Muscle of arm (tissue), 12 donors: ENCODE data around the gene CSNK1G2. TPM values are rescaled to one million over a fixed set of nuclear protein-coding genes. Genes with fewer than 3 reads are reported as not detected.
"Not testable (repeated sequence)": the region's sequence is repeated elsewhere in the genome, so short reads cannot be mapped to it uniquely, and the experiment has no call there.

ENCODE experiments used
- DNase-seq: peaks from one replicate; pipeline ENCODE4 v3.0.0-alpha.2; 2013
- polyA plus RNA-seq, 12 donors: library from polyadenylated mRNA; unstranded; fragments of 120-200 nt; gene quantifications; one replicate each; pipeline ENCODE4 v1.2.1, GENCODE V29; 2013; ENCODE audit not compliant: insufficient read length in 12 of 12

Gene CSNK1G2
- polyA plus RNA-seq, 12 donors: 25.3 to 114 (median 36.0) TPM; not detected in 1

DNA sequence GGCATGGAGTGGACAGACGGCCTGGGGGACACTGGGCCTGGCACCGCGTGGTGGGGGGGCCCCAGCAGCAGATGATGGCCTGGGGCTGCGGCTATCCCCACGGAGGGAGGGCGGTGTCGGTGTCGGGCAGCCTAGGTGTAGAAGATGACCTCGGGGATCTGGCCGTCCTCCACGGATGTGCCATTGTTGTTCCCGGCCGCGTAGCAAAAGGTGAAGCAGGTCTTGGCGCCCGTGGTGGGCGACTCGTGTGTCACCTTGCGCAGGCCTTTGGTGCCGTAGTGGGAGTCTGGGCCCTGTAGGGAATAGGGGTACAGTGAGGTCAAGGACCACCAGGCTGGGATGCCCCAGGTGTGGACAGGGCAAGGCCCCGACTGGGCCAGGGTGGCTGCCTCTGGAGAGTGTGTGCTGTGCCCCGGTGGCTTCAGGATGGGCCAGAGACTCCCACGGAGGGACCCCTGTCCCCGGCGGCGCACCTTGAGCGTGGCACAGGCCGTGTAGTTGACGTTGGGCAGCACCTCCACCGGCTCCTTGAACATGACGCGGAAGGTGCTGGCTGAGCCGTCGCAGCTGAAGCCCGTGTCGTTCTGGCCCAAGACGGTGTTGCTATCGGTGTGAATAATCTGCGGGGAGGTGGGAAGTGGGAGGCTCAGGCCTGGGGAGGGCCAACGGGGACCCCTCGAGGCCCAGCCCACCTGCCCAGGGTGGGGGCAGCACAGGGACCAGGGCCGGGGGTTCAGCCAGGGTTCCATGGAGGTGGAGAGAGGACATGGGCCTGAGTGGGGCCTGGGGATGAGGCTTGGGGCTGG is 45.6 kb downstream of the CSNK1G2 start:
- no peak for DNase-seq

DNA sequence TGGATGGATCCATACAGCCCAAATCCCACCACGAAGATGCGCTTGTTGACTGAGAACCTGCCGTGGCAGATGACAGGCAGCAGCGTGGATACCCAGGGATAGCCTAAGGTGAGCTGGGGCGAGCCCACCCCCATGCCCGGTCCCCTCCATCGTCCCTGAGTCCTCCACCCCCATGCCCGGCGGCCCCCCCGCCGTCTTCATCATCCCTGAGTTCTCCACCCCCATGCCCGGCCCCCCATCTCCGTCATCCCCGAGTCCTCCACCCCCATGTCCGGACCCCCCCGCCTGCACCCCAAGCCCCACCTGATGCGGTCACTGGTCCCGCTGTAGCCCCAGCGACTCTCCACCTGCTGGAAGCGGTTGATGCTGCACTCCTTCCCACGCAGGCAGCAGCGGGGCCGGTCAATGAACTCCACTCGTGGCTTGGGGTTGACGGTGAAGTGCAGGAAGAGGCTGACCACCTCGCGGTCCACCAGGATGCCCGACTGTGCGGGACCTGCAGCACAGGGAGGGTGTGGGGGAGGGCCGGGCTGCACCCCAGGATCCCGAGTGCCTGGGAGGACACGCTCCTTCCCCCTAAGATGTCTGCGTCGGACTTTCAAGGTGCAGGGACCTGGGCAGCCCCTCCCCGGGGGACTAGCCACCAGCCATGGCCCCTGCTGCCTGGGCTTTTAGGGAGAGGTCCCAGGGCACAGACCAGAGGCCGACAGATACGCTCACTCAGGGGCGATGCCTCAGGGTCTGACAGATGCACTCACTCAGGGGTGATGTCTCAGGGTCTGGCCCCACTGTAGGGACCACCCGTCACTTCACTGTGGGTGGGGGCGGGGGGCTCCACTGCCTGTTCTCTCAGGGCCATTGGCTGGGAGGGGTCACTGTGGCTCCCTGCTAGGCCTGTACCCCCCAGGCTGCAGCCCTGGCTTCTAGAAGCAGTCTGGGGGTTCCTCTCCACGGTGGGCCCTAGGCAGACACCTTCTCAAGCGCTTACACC is 46.5 kb downstream of the CSNK1G2 start:
- no peak for DNase-seq

DNA sequence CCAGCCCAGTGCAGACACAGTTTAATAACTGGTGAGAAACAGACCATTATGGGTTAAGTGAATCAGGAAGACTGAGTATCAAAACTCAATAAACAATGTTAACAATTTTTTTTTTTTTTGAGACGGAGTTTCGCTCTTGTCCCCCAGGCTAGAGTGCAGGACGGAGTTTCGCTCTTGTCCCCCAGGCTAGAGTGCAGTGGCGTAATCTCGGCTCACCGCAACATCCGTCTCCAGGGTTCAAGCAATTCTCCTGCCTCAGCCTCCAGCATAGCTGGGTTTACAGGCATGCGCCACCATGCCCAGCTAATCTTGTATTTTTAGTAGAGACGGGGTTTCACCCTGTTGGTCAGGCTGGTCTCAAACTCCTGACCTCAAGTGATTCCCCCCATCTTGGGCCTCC is 47.5 kb downstream of the CSNK1G2 start:
- DNase-seq: not testable (repeated sequence)

DNA sequence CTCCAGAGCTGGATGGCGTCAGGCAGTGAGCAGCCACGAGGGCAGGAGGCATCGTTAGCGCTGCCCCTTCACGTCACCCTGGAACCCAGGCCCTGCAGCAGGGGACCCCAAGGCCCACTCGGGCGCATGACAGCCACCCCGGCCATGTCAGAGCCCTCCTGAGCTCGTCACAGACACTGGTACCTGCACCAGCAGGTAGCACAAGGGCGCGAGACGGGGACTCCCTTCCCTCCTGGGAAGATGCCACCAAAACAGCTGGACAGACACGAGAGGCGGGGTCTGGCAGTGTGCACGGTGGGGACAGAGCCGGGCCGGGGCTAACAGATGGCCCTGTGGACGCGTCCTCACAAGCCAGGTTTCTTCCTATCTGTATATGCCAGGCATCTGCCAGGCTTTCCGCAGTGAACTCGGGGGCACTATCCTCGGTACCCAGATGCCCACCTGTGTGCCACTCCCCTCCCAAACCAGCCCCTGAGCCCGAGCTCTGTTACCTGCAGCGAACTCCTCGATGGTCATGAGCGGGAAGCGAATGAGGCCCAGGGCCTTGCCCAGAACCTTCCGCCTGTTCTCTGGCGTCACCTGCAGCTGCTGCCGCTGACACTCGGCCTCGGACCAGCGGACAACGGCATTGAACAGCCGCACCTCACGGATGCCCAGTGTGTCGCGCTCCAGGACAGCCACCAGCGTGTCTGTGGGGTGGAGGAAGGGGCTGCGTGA is 48.7 kb downstream of the CSNK1G2 start:
- no peak for DNase-seq

DNA sequence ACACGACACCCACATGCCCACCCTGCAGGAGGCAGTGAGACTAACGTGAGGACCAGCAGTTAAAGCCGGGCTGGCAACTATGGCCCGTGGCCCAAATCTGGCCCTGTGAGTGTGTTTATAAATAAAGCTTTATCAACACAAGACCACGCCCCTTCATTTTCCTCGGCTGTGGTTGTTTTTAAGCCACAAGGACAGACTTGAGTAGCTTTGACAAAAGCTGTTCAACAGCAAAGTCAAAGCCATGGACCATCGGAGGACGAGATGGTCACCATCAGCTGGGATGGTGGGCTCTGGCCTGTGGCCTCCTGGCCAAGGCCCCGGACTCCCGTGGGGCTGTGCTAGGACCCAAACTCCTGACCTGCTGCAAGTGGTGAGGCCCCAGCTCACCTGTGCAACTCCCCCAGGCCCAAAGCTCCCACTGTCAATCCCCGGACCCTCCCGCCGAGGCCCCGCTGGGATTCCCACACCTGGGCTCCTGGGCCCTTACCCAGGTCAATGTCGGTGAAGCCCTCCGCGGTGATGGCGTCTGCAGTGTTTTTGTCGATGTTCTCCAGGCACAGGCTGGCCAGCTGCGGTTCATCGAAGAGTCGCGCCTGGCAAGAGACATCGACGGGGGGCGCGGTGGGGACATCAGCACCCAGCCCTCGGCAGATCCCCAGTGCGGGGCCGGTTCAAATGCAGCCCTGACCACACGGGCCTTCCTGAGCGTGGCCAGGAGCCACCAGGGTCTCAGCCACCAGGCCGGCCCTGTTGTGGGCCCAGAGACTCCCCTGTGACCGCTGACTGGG is 49.5 kb downstream of the CSNK1G2 start:
- DNase-seq: no peak

DNA sequence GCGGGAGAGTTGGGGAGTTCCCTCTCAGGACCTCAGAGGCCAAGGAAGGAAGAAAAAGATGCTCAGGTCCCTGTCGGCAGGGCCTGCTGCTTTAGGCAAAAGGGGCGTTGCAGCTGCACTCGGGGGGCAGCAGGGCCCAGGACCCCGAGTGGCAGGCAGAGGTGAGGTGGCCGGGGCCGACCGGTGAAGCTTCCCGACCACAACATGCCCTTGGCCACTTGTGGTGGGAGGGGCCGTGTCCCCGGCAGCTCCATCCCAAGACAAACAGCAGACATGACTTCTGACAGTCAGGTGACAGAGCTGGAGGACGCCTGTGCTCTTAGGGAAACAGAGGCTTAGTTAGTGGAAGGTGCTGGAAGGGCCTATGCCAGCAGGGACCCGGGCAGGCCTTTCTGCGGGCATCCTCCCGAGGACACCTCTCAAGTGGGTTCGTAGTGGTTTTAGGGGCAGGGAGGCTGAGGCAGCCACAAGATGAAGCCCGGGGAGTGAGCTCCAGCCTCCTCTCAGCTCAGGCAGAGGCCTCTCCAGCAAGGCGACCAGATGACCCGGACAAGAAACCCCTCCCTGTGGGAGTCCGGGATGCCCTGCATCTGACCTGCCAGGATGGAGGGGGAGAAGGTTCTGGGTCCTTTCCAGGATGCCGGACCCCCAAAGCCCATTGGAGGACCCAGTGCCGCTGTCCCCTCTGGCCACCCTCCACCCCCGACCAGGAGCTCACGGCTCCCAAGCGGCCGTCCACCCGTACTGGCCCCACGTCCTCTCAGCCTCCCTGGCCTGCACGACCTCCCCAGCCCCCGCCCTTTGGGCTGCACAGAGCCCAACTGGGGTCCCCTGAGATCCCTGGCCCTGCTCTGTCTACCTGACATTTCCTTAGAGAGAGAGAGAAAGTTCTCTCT is 50.3 kb downstream of the CSNK1G2 start:
- no peak for DNase-seq

DNA sequence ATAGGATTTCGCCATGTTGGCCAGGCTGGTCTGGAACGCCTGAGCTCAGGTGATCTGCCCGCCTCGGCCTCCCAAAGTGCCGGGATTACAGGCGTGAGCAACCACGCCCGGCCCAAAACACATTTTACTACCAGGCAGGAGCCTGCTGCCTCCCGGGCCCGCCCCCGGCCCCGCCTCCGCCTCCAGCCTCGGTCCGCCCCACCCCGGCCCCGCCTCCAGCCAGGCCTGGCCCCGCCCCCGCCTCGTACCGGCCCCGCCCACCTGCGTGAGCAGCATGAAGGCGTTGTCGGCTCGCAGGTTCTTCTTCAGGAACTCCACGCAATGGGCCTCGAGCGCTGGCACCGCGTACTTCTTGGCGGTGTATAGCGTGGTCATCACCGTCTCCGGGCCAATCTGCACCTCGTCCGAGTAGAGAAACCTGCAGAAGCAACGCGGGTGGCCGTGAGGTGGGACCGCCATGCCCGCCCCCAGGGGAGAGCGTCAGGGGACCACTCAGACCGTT is 51.8 kb downstream of the CSNK1G2 start:
- DNase-seq: no peak

DNA sequence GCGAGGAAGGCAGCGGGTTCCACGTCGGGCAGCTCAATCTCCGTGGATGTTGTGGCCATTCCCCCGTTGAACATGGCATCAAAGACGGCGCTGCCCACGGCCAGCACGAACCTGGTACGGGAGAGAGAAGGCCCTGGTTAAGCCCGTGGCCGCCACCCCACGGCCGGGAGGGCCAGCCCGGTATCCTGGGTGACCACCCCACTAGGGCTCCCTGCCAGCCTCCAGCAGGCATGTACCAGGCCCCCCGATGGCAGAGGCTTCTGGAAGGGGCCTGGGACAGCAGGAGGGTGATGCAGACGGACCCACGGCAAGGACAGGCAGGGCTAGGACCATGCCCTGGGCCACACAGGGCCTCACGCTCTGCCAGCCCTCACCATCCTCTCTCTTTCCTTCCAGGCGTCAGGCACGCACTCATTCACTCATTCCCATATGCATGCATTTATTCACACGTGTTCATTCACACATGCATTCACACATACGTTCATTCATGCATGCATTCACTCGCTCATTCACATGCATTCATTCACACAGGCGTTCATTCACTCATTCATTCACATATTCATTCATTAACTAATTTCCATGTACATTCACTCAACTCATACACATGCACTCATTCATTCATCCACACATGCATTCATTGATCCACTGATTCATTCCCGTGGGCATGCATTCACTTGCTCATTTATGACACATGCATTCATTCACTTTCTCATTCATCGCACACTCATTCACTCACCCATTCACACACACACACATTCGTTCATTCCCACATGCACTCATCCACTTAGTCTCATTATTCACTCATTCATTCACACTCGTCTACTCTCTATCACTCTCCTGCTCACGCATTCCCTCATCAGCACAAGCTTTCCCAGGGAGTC is 56.6 kb downstream of the CSNK1G2 start:
- DNase-seq: no peak

DNA sequence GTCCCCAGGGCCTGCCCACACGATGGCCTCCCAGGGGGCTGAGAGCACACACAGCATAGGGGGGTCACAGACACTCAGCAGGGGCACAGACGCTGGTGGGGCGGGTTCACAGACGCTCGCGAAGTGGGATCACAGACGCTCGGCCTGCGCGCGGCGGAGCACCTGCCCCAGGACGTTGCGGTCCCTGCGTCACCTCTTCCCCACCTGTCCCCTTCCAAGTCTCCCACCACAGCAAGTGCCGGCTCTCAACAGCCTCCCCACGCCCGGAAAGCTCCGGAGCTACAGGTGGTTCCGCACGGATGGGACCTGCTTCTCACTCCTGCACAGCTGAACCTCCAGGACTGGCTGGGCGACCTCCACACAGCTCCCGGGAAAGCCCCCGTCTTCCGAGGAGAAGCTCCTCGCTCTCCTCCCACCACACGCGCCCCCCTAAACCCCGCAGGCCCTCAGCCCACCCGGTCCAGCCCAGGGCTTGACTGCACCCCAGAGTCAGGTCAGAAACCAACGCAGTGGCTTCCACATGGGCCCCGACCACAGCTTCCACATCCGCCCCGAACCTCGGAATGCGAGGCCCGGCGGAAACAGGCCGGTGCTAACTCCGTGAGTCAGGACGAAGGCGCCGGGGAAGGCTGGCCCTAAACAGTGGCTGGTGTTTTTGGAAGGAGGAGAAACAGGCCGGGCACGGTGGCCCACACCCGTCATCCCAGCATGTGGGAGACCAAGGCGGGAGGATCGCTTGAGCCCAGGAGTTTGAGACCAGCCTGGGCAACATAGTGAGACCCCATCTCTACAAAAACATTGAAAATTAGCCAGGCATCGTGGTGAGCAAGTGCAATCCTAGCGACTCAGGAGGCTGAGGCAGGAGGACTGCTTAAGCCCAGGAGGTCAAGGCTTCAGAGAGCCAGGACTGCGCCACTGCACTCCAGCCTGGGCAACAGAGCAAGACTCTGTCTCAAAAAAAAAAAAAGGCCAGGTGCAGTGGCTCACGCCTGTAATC is 58.0 kb downstream of the CSNK1G2 start:
- no peak for DNase-seq

DNA sequence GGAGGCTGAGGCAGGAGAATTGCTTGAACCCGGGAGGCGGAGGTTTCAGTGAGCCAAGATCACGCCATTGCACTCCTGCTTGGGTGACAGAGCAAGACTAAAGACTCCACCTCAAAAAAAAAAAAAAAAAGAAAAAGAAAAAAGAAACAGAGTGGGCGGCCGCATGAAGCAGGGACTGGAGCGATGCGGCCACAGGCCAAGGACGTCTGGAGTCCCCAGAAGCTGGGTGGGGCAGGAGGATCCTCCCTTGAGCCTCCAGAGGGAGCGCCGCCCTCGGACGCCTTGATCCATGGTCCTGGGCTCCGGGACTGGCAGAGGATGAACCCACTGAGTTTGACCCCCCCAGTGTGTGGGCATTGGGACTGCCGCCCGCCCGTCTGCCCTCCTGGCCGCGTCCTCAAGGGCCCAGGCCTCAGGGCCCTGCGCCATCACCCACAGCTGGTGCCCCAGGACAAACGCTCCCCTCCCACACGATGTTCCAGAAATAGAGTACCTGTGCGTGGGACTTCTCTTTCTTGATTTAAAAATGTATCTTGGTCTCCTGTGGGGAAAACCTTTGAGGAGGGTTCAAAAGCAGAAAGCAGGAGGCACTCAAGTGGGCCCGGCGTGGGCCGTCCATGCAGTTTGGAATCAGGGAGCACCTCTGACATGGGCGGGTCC is 59.0 kb downstream of the CSNK1G2 start:
- DNase-seq: no peak

DNA sequence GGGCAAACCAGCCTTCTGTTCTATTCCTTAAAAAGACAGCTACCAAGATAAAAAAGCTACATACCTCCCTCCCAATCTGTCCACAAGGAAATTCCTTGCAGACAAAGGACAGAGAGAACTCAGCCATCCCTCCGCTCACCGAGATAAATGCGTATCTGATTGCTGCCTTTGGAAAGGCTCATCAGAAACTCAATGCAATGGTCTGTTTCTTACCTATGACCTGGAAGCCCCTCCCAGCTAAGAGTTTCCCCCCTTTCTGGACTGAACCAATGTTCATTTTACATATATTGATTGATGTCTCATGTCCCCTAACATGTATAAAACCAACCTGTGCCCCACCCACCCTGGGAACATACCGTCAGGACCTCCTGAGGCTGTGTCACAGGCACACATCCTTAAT is 62.9 kb downstream of the CSNK1G2 start:
- DNase-seq: no peak

DNA sequence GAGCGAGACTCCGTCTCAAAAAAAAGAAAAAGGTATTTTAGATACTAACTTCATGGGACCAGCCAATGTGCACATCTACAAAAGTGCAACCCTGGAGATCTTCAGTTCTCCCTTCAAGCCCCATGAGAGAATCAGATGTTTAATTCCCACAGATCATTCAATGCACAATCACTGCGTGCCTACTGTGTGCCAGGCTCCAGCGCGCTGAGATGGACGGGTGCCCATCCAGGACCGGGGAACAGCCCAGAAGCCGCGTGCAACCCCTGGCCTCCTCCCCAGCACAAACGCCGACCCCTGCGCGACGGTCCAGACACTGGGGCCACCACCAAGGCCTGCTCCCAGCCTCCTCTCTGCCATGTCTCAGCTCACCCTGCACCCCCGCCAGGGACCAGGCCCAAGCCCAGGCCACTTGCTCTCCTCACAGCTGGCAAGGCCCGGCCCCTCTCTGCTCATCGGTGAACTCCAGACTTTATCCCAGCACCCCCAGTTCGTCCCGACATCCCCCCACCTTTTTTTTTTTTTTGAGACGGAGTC is 69.2 kb downstream of the CSNK1G2 start:
- no peak for DNase-seq

DNA sequence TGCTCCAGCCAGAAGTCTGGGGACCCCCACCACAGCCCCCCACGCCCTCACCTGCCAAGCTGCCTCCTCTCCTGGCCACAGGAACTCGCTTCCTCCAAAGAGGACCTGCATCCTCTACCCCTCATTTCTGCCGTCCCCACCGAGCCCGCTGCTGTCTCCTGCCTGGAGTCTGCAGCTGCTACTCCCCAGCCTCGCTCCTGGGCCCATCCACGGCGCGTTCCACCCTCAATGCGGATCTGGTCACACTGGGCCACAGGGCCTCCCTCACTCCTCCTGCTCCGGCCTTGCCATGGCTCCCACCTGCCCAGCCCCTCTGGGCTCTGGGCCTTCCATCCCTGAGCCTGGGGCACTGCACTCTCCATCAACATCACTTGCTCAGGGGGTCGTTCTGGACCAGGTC is 70.2 kb downstream of the CSNK1G2 start:
- DNase-seq: no peak

DNA sequence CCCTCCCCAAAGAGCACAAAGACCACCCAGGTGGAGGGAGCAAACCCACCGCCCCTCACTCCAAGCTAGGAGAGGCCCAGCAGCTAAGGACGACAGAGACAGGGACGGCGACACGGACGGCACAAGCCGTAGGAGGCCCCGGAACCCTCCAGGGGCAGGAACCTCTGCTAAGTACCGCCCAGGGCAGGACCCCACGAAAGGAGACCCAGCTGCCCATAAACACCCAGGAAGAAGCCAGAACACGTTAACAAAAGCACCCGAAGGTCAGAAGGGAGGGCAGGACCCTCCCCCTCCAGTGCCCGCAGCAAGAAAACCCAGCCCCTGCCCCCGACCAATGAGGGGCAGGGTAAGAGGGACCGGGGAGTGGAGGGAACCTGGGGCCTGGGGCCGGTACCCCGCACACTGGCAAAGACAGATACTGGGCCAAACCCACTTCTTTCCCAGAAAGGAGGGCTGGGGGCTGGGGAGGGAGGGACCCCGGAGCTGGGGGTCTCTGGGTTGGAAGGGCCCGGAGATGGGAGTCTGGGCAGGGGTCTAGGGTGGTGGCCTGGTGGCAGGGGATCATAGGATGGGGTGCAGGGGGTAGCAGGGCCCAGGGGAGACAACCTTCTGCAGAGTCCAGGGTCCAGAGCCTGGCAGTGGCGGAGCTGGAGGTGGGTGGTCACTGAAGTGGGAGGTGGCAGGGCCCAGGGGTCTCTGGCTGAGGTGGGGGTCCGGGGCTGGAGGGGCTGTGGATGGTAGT is 72.1 kb downstream of the CSNK1G2 start:
- no peak for DNase-seq

DNA sequence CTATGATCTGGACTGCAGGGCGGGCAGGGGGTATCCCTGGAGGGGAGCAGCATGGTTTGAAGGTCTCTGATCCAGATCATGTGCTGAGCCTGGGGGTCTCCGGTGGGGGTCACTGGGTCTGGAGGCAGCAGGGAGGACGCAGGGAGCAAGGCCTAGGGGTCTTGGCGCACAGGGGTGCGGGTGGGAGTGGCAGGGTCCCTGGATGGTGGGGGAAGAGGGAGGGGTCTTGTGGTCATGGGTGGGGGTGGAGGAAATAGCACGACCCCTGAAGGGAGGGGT is 72.7 kb downstream of the CSNK1G2 start:
- DNase-seq: no peak

DNA sequence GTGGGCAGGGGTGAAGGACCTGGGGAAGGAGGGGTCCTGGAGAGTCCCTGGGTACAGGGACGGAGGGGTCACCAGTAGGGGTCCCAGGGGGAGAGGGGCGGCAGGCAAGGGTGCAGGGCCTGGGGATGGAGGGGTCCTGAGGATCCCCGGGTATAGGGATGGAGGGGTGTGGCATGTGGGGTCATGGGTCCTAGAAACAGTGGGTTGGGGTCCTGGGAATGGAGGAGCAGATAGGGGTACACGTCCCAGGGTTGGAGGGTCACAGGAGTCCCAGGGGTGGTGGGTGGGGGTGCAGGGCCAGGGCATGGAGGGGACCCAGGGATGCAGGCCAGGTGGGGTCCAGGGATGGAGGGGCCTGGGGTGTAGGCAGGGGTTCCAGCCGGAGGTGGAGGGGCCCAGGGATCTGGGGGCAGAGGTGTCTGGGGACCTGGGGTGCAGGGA is 73.2 kb downstream of the CSNK1G2 start:
- DNase-seq: no peak
